C4-2B (cell line): ENCODE results near the gene SHC1.

Source experiments
- H3K27ac ChIP-seq: fragments of 450-650 bp; 2 replicates; pipeline ENCODE4 v1.5.1; 2017
- ZFX ChIP-seq: fragments of 450-650 bp; IDR thresholded peaks from 2 replicates; pipeline ENCODE4 v1.6.1; 2017
- TF ChIP-seq, protein P1 (sequence below): fragments of 450-650 bp; conservative IDR thresholded peaks from 2 replicates; pipeline ENCODE4 v1.5.1; 2017; ENCODE audit warnings: mild to moderate bottlenecking

SHC1 gene

DNA sequence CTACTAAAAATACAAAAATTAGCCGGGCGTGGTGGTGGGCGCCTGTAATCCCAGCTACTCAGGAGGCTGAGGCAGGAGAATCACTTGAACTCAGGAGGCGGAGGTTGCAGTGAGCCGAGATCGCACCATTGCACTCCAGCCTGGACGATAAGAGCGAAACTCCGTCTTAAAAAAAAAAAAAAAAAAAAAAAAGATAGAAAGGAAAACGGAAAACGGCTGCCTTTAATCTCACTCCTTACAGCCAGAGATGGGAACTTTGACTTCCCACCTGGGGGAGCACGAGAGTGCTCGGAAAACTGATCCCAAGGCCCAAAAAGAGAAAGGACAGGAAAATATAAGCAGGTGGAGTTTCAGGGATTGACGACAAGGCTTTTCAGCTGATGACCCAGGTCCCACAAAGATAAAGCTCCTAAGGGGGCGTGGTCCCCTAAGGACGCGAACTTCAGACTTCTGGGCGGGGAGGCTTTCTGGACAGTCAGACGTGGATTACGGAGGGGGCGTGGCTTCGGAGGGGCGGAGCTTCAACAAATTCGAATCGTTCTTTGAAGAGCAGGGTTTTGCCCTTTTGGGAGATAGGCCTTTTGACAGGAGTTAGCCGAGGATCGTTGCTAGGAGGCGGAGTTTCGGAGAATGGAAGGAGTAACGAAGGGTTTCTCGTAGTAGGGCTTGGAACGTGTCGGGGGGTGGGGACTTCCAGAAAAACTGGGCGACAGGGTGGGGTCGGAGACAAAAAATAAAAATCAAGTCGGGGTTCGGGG is 3.0 kb upstream of the SHC1 start:
- TF ChIP-seq, protein P1, sequence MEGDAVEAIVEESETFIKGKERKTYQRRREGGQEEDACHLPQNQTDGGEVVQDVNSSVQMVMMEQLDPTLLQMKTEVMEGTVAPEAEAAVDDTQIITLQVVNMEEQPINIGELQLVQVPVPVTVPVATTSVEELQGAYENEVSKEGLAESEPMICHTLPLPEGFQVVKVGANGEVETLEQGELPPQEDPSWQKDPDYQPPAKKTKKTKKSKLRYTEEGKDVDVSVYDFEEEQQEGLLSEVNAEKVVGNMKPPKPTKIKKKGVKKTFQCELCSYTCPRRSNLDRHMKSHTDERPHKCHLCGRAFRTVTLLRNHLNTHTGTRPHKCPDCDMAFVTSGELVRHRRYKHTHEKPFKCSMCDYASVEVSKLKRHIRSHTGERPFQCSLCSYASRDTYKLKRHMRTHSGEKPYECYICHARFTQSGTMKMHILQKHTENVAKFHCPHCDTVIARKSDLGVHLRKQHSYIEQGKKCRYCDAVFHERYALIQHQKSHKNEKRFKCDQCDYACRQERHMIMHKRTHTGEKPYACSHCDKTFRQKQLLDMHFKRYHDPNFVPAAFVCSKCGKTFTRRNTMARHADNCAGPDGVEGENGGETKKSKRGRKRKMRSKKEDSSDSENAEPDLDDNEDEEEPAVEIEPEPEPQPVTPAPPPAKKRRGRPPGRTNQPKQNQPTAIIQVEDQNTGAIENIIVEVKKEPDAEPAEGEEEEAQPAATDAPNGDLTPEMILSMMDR = no peak
- no peak for TF ChIP-seq ZFX
- peak overlapping the region; percentile 84 for H3K27ac ChIP-seq

DNA sequence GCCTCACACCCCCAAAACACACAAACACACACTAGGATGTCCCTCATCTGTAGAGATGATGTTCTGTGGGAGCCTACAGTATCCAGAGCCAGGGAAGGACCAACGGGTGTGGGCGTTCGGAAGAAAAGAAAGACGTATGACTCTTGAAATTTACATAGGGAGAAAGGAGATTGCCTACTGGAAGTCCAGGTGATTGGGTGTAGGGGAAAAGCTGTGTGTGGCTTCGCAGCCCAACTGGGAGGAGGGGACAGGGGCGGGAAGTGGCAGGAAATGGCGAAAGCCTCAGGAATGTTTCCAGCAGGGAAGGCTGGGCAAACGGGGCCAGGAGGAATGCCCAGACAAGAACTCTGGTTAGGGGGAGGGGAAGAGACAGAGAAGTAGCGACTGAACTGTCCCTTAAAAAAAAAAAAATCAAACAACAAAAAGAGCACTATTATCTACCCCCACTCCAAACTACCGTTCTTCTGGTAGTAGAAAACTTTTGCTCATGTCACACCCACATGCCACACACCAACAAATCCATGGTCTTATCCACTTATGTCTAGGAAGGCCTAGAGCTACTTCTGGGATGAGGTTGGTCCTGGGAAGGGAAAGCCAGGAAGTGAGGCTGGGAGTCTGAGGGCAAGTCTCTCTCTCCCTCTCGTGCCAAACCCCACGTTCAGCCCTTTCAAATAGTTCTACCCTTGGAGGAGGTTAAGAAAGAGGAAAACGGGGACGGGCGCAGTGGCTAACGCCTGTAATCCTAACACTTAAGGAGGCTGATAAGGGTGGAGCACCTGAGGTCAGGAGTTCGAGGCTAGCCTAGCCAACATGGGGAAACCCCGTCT is 2.2 kb upstream of the SHC1 start:
- TF ChIP-seq, protein P1 = no peak
- no peak for TF ChIP-seq ZFX
- H3K27ac ChIP-seq = peak overlapping the region; percentile 84

DNA sequence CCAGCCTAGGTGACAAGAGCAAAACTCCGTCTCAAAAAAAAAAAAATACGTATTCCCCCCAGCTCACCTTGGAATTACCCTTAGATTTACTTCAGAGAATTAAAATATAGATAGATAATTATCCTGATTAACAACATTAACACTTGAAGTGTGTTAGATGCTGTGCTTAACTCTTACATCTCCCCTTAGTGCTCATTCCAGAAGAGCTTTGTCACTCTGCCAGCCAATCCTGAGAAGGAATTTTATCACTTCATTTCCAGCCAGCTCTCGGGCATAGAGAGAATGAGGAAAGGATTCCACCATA is 1.6 kb upstream of the SHC1 start:
- H3K27ac ChIP-seq = peak overlapping the region; percentile 84

GRCh38 chr1:154971341-154971998 is 923 bp upstream of the SHC1 start:
- H3K27ac ChIP-seq = peak overlapping the region; percentile 84
- TF ChIP-seq, protein P1 = no peak
- TF ChIP-seq ZFX = no peak

More for the DNA sequence above, 1.6 kb upstream of the SHC1 start:
- TF ChIP-seq, protein P1 = no peak
- no peak for TF ChIP-seq ZFX

DNA sequence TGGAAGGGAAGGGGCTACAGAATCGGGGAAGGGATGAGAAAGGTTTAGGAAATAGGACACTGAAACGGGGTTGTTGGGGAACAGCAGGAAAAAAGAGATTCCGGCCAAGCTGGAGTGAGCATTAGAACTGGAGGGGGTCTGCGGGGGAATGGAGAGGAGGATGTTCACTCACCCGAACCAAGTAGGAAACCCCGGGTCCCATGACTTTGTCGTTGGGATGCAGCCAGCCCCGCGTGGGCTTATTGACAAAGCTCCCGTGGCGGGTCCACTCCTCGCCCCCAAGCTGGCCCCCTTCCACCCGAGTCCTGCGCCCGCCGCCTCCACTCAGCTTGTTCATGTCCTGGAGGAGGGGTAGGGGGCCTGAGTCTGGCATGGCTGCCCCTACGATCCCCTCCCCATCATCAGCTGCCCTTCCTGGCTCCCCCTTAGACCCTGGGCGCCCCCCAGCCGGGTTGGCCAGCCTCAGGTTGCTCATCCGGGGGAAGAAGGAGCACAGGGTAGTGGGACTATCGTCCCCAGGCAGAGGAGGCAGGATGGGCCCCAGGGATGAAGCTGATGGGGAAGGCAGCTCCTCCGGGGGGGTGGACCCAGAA is 591 bp downstream of the SHC1 start:
- TF ChIP-seq, protein P1 = no peak
- peak overlapping the region; percentile 84 for H3K27ac ChIP-seq

GRCh38 chr1:154969246-154969645 is 1.3 kb downstream of the SHC1 start:
- peak overlapping the region; percentile 7; the same call in 1 of the 2 replicates for H3K27ac ChIP-seq
- TF ChIP-seq ZFX = no peak
- TF ChIP-seq, protein P1 = no peak
